PC-9 (cell line): Measurements from ENCODE around the gene FA2H. TPM values are rescaled to one million over a fixed set of nuclear protein-coding genes. Genes with fewer than 3 reads are reported as not detected.

Experiments used
- BruUV-seq: library from RNA; stranded (reverse); fragments of 400-500 nt; replicated peaks from 2 replicates; lab custom pipeline; 2021; lab: Mats Ljungman, UMichigan
- CTCF ChIA-PET: fragments of 300-600 bp; sonication (Branson Sonifier 250); formaldehyde crosslinking; loops from one replicate; lab custom pipeline; 2022; ENCODE audit warnings: antibody characterized with exemption; lab: Charles Lee
- POLR2A ChIA-PET: fragments of 300-600 bp; sonication (Branson Sonifier 250); formaldehyde crosslinking; loops from one replicate; lab custom pipeline; 2022; ENCODE audit warnings: antibody characterized with exemption; ENCODE audit not compliant: unreplicated experiment; lab: Charles Lee
- DNase-seq, 2 experiments: peaks; one replicate each; pipeline versions ENCODE4 v3.0.0 to v3.0.0-alpha.2; 2015 to 2022; ENCODE audit warnings: mixed read lengths in 1 of 2
- H2AFZ ChIP-seq: fragments of 200-600 bp; sonication (generic); 2 replicates; pipeline ENCODE4 v1.8.1; 2017; ENCODE audit warnings: antibody characterized with exemption
- H3F3A ChIP-seq: fragments of 200-600 bp; sonication (generic); 2 replicates; pipeline ENCODE4 v1.8.1; 2017; ENCODE audit warnings: antibody characterized with exemption, mild to moderate bottlenecking, low read depth; ENCODE audit not compliant: insufficient read depth
- H3K27ac ChIP-seq: fragments of 200-600 bp; sonication (generic); 2 replicates; pipeline ENCODE4 v1.6.1; 2016; ENCODE audit warnings: mixed run types
- H3K27me3 ChIP-seq: fragments of 200-600 bp; sonication (generic); 2 replicates; pipeline ENCODE4 v1.6.1; 2016; ENCODE audit warnings: low read depth, mixed run types; ENCODE audit not compliant: insufficient read depth
- H3K36me3 ChIP-seq: fragments of 200-600 bp; sonication (generic); 2 replicates; pipeline ENCODE4 v1.6.1; 2016; ENCODE audit warnings: low read depth, mixed run types
- H3K4me1 ChIP-seq: fragments of 200-600 bp; sonication (generic); replicated peaks from 2 replicates; pipeline ENCODE4 v1.6.1; 2016; ENCODE audit warnings: mixed run types; ENCODE audit not compliant: insufficient read depth
- H3K4me2 ChIP-seq: fragments of 200-600 bp; sonication (generic); 2 replicates; pipeline ENCODE4 v1.6.1; 2017; ENCODE audit warnings: mixed run types
- H3K4me3 ChIP-seq: fragments of 200-600 bp; sonication (generic); 2 replicates; pipeline ENCODE4 v1.6.1; 2016; ENCODE audit warnings: mixed run types
- H3K79me2 ChIP-seq: fragments of 200-600 bp; sonication (generic); 2 replicates; pipeline ENCODE4 v1.6.1; 2017; ENCODE audit warnings: low read depth, mixed run types
- H3K9me2 ChIP-seq: fragments of 200-600 bp; sonication (generic); 2 replicates; pipeline ENCODE4 v1.8.1; 2017; ENCODE audit warnings: mild to moderate bottlenecking; ENCODE audit not compliant: insufficient read depth
- H3K9me3 ChIP-seq: fragments of 200-600 bp; sonication (generic); 2 replicates; pipeline ENCODE4 v1.8.1; 2016; ENCODE audit warnings: low read depth; ENCODE audit not compliant: insufficient read depth
- H4K20me1 ChIP-seq: fragments of 200-600 bp; sonication (generic); 2 replicates; pipeline ENCODE4 v1.8.1; 2017; ENCODE audit not compliant: insufficient read depth
- EZH2 ChIP-seq: fragments of 200-600 bp; sonication (generic); IDR thresholded peaks from 2 replicates; pipeline ENCODE4 v1.8.0; 2017; ENCODE audit warnings: antibody characterized with exemption, low read depth
- intact Hi-C: fragments of 100-400 bp; cut with micrococcal nuclease; formaldehyde crosslinking; loops from one replicate; pipeline ENCODE4 v1.10.0; 2022; ENCODE audit not compliant: unreplicated experiment
- total RNA-seq: library from RNA; stranded (reverse); gene quantifications from 2 replicates; pipeline ENCODE4 v1.2.3, GENCODE V29; 2021
- TF ChIP-seq, protein P1 (sequence below): fragments of 200-600 bp; sonication (generic); conservative IDR thresholded peaks from 2 replicates; pipeline ENCODE4 v1.6.1; 2017; ENCODE audit warnings: mixed run types, antibody characterized with exemption, mild to moderate bottlenecking, moderate library complexity

FA2H gene
- total RNA-seq, 1 experiment from 2014 or later, result 3.5 TPM

DNA sequence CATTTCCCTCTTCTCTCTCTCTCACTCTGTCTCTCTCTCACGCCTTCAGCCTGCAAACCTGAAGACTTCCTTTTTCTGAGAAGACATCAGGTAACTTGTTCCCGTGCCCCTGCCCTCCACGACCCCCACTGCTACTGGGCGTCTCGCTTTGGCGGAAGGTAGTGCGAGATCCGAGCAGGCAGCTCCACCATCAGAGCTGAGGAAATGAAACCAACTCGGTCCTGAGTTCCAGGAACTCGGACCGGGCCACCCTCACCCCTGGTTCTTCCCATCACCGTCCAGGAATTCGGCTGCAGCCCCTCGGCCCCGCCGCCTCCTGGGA, 74.5 kb downstream of the FA2H start:
- Histone ChIP-seq H3K27ac (peak overlapping the region; percentile 74), H4K20me1 (no peaks in the 10 kb centered on the region), H3K36me3 (no peaks in the 10 kb centered on the region), H3K9me3 (no peaks in the 10 kb centered on the region), H3K79me2 (peaks cover 10% of the 10 kb centered on the region; the same call in 1 of the 2 replicates), H3F3A (peaks cover 16% of the 10 kb centered on the region; the same call in 1 of the 2 replicates), H3K27me3 (no peaks in the 10 kb centered on the region), H3K4me2 (peak overlapping the region; percentile 89), H2AFZ (peak overlapping the region; percentile 99), H3K9me2 (no peaks in the 10 kb centered on the region), H3K4me3 (peak overlapping the region; percentile 74), H3K4me1 (peaks cover 30% of the 10 kb centered on the region)
- TF ChIP-seq EZH2, result no peak
- TF ChIP-seq, protein P1, sequence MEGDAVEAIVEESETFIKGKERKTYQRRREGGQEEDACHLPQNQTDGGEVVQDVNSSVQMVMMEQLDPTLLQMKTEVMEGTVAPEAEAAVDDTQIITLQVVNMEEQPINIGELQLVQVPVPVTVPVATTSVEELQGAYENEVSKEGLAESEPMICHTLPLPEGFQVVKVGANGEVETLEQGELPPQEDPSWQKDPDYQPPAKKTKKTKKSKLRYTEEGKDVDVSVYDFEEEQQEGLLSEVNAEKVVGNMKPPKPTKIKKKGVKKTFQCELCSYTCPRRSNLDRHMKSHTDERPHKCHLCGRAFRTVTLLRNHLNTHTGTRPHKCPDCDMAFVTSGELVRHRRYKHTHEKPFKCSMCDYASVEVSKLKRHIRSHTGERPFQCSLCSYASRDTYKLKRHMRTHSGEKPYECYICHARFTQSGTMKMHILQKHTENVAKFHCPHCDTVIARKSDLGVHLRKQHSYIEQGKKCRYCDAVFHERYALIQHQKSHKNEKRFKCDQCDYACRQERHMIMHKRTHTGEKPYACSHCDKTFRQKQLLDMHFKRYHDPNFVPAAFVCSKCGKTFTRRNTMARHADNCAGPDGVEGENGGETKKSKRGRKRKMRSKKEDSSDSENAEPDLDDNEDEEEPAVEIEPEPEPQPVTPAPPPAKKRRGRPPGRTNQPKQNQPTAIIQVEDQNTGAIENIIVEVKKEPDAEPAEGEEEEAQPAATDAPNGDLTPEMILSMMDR, result no peak
- intact Hi-C loops, result loop anchor here (10.0 kb wide), 1 partner anchor 295 kb away; the partner anchor contains the start of gene ZNRF1
- BruUV-seq, result no TSS peak
- DNase-seq, result no peak
- POLR2A ChIA-PET, result interaction anchor here (1.1 kb wide), 1 partner anchor 734 kb away, joined by 3 read pairs; no protein-coding TSS in a partner anchor
- CTCF ChIA-PET, result interaction anchor here (0.5 to 2.4 kb wide), 2 partner anchors 162 to 286 kb away, joined by 4 to 10 read pairs; no protein-coding TSS in a partner anchor

DNA sequence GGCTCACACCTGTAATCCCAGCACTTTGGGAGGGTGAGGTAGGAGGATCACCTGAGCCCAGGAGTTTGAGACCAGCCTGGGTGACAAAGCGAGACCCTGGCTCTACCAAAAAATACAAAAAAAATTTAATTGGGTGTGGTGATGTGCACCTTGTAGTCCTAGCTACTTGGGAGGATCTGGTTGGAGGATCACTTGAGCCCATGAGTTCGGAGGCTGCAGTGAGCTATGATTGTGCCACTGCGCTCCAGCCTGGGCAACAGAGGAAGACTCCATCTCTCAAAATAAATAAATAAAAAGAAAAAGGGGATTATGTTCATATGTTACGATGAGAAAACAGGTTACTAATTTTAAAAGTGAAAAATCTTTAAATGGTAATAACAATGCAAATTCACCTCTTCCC, 75.0 kb downstream of the FA2H start:
- no peak for DNase-seq
- peaks cover 16% of the 10 kb centered on the region; the same call in 1 of the 2 replicates for H3F3A ChIP-seq
- H3K27me3 ChIP-seq, result no peaks in the 10 kb centered on the region
- BruUV-seq, result no TSS peak
- POLR2A ChIA-PET, result interaction anchor here (0.5 to 1.1 kb wide), 2 partner anchors 10 to 734 kb away, joined by 3 to 4 read pairs; no protein-coding TSS in a partner anchor
- peaks cover 10% of the 10 kb centered on the region; the same call in 1 of the 2 replicates for H3K79me2 ChIP-seq
- CTCF ChIA-PET, result interaction anchor here (0.5 to 2.4 kb wide), 3 partner anchors 163 to 498 kb away, joined by 3 to 10 read pairs (median 4); no protein-coding TSS in a partner anchor
- H3K9me2 ChIP-seq, result no peaks in the 10 kb centered on the region
- no peak overlapping the region for H3K27ac ChIP-seq
- TF ChIP-seq, protein P1, result no peak
- no peak for TF ChIP-seq EZH2
- no peaks in the 10 kb centered on the region for H3K36me3 ChIP-seq
- H3K4me2 ChIP-seq, result peak overlapping the region; percentile 89
- intact Hi-C loops, result loop anchor here (10.0 kb wide), 1 partner anchor 295 kb away; the partner anchor contains the start of gene ZNRF1
- H3K4me3 ChIP-seq, result peak overlapping the region; percentile 74
- no peaks in the 10 kb centered on the region for H4K20me1 ChIP-seq
- H3K4me1 ChIP-seq, result peaks cover 30% of the 10 kb centered on the region
- H3K9me3 ChIP-seq, result no peaks in the 10 kb centered on the region
- H2AFZ ChIP-seq, result no peak overlapping the region

DNA sequence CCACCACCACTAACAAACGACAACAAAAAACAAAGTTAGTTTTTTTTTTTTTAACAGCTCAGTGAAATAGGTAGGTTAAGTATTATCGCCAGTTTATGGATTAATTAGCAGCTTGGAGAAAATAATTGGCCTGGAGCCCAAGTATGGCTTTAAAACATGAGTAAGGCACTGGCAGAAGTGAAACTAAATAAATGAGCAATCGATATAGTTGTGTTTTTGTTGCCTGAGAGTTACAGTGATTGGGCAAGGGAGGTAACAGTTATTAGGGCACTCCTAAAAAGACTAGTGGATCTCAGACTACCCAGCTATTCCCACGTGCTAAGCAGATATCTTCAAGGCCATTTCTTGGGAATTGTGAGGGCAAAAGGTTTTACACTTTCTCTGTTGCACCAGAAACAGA, 76.4 kb downstream of the FA2H start:
- Histone ChIP-seq H3K9me3 (no peaks in the 10 kb centered on the region), H2AFZ (no peak overlapping the region), H3K9me2 (no peaks in the 10 kb centered on the region), H3K36me3 (no peaks in the 10 kb centered on the region), H3K27me3 (no peaks in the 10 kb centered on the region), H3K27ac (no peak overlapping the region), H3F3A (peaks cover 16% of the 10 kb centered on the region; the same call in 1 of the 2 replicates), H3K79me2 (peaks cover 10% of the 10 kb centered on the region; the same call in 1 of the 2 replicates), H3K4me3 (no peak overlapping the region), H3K4me1 (peaks cover 30% of the 10 kb centered on the region), H3K4me2 (peak overlapping the region; percentile 89; the same call in 1 of the 2 replicates), H4K20me1 (no peaks in the 10 kb centered on the region)
- no peak for DNase-seq
- POLR2A ChIA-PET, result no interaction called here
- TF ChIP-seq, protein P1, result no peak
- TF ChIP-seq EZH2, result no peak
- CTCF ChIA-PET, result no interaction called here
- no TSS peak for BruUV-seq
- intact Hi-C loops, result no loop called here
